ENCODE results near the gene ATL2.
"Not testable (repeated sequence)": the region's sequence is repeated elsewhere in the genome, so short reads cannot be mapped to it uniquely, and the experiment has no call there.

The ATL2 gene

DNA sequence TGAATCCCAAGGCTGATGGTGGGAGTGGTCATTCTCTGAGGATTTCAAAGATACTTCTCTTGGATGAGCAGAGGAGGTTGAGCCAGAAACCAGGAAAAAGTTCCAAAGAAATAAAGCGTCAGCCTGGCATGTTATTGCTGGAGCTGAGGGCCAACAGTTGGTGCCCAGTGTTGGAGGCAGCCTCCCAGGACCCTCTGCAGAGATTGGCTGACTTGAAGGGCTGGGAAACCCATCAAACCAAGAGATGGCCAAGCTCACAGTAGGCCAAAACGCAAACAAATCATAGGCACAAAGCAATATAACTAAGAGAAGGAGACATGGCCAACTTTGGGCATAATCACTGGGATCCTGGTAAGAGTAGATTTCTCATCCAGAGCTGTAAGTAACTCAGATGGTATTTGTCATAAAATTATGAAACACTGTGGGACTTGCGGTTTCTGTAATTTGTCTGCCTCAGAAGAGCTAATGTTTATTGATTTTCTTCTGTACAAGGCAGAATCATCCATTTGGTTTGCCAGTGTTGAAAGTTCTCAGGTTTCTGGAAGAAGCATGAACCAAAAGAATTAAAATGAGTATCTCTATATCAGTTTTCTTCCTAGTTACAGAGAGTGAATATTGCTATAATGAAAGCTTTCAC lies 108.3 kb downstream of the ATL2 start:
- no peak for DNase-seq

DNA sequence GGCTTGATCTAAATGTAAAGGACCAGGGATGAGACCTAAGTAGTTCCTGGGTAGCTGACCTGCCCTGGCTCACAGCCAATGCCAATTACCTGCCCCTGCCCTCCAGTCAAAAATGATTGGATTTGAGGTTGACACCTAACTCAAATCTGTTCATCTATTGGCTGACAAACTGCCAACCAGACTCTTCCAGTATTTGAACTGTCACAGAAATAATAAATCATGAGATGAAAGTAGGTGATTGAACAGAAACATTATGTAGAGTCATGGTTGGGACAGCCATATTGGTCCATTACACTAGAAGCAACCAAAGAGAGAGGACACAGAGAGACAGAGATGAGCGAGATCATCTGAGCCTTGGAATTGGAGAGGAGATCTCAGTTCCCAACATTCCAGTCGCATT lies 109.1 kb downstream of the ATL2 start:
- DNase-seq: no peak

DNA sequence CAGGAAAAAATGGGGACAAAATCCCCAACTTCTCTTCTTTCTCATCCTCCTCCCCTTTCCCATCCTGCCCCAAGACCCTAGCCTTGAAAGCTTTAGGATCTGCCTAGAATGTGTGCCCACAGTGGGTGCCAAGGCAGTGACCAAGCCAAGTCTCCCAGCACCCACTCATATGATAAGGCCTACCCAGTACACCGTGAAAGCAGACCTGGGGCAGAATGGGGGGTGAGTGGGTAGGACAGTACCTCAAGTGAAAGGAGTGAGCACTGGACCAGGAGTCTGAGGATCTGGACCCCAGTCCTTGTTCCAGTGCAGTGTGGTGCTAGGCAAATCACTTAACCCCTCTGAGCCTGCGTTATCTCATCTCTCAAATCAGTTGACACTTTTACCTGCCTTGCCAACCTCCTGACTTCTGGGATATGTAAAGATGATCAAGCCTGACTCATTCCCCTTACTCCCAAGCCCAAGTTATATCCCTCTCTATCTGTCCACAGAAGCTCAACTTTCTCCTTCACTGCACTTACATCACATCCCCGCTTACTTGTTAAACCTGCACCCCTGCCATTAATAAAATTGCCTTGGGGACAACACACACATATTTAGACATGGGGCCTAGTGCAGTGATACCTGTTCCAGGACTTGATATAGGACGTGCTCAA lies 109.7 kb downstream of the ATL2 start:
- DNase-seq: no peak

DNA sequence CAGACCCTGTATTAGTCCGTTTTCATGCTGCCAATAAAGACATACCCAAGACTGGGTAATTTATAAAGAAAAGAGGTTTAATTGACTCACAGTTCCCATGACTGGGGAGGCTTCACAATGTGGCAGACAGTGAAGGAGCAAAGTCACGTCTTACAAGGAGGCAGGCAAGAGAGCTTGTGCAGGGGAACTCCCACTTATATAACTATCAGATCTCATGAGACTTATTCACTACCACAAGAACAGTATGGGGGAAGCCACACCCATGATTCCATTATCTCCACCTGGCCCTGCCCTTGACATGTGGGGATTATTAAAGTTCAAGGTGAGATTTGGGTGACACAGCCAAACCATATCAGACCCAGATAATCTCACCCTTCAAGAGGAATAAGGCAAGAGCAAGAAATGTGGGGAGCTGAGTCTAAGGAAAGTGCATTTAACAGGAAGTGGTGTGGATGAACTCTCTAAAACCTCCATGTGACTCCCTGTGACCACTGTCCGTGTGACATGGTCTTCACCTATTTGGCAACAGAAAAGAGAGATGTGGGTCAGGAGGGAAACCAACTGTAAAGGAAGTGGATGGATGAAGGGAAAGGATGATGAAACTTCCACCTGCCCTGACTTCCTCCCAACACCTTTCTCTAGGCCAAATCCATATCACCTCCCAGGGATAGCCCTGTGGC lies 110.6 kb downstream of the ATL2 start:
- no peak for DNase-seq

DNA sequence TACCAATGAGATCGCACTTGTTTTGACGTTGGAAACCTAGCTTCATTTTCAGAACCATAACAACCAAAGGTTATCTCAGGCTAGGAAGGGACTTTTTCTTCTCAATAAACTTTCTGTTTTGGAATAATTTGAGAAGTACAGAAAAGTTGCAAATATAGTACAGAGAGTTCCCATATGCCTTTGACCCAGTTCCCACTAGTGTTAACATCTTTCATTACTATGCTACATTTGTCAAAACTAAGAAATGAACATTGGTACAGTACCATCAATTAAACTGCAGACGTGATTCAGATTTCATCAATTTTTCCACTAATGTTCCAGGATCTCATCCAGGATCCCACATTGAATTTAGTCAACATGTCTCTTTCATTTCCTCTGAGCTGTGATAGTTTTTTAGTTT lies 111.6 kb downstream of the ATL2 start:
- DNase-seq: no peak

DNA sequence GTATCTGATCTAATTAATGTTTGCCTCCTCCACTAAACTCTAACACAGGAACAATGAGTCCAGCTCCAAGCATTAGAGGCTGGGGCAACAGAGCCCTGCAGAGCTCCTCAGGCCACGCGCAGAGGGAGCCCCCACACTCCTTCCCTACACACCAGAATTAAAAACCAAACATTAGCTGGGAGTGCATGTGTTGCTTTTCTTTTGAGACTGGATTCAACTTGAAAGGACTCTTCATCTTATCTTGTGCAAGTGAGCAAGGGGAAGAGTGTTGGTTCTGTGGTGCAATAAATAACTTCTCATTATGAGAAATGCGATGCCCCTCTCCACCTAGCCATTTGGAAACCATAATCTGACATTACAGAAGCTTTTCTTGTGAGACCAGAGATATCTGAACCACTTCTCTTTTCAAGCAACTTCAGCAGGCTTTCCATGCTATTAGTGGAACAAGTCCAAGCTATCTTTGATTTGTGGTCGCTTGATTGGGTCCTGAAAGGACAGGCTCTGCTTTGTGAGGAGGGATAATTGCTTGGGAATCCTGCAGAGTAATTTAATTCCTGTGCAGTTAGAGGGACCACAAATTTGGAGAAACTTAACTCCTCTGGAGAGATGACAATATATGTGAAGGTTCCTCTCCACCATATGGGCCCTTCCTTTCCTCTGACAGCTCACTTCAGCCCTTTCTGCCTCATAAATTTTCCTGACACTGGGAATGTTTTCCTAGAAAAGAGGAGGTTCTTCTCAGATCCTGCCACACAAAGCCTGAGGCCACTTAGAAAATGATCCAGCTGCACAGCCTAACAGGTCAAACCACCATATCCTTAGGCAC lies 112.5 kb downstream of the ATL2 start:
- DNase-seq: no peak

DNA sequence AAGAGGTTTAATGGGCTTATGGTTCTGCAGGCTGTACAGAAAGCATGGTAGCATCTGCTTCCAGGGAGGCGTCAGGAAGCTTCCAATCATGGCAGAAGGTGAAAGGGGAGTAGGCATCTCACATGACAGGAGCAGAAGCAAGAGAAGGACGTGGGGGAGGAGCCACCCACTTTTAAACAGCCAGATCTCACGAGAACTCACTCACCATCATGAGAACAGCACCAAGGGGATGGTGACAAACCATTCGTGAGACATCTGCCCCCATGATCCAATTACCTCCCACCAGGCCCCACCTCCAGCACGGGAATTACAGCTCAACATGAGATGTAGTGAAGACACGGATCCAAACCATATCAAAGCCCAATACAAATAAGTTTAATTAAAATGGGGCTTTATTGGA lies 113.8 kb downstream of the ATL2 start:
- no peak for DNase-seq

DNA sequence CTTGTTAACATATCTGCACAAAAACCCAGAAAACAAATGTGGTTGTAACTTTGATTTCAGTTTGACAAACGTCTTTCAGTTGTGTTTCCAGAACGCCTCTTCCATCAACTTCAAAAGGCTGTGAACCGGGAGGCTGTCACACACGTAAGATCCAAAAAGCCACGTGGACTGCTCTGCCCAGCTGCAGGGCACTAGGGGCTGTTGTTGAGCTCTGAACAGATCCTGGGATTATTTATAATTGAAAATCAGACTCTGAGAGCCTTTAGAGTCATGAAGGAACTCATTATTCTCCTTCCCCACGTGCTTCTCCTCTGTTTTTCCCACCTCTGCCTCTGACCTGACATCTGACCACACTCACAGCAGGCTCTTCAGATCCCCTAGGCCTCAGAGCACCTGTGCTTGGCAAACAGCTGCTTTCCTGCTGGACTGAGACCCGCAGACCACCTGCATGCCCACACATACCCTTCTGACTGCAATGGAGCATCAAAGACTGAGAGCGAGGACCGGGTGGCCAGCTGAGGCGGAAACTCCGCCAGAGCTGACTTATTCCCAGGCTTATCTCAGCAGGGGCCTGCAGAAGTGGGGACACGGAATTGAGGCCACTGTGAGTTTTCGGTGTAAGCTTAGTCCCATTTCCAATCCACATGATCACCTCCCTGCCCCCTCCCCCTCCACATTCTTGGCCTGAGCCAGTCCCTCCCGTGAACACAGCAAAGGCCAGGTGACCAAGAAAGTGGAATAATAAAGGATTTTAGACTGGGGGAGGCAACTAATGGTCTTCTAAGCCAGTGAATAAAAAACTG lies 114.8 kb downstream of the ATL2 start:
- DNase-seq: no peak

DNA sequence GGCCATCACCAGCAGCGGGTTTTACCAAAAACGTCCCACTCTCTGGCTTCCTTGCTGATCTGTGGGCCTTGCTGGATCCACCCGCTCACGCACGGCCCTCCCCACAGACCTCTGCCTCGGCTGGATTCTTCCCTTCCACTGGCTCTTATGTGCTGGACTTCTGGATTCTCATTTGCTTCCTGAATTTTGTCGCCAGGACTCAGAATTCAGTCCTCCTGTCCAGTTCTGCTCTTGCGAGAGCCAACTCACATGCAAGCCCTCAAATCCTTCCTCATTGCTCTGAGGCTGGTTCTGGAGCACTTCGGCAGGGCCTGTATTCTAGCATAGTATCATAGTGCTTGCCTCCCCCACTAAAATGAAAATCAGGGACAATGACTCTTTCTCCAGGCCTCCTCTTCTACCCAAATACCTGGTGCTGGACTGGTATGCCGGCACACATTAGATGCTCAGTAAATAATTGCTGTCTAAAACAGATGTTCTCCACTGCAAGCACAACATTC lies 115.5 kb downstream of the ATL2 start:
- no peak for DNase-seq

DNA sequence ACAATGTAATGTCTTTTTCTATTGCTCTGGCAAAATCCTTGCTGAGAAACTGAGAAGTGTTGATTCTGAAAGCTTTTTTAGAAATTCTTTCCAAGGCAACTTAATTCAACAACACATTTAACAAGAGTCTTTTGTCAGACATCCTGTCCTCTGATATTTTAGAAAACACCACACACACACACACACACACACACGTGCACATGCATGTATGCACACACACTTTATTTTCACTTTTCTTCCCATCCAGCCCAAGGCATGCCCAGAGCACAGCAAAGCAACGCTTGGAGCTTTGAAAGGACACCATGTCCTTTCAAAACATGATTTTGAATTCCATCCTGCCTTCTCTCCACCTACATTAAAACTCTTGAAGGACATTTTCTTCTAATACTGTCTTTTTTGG lies 116.1 kb downstream of the ATL2 start:
- DNase-seq: no peak

DNA sequence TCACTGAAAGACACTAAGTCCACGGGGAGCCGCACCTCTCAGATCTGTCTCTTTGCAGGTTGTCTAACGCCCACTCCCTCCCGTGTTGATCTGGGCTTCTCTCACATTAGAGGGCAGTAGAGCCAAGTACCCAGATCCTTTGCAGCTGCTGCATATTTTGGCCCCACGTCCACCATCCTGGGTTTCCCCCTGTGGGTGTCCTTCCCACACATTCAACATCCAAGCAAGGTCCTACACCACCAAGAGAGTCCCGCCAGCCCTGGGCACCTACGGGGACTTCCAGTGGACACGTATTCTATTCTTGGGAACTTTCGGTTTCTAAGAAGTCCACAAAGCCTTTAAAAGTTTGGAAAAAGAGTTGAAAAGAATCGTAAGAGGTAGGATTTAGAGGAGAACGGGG lies 116.6 kb downstream of the ATL2 start:
- DNase-seq: no peak

DNA sequence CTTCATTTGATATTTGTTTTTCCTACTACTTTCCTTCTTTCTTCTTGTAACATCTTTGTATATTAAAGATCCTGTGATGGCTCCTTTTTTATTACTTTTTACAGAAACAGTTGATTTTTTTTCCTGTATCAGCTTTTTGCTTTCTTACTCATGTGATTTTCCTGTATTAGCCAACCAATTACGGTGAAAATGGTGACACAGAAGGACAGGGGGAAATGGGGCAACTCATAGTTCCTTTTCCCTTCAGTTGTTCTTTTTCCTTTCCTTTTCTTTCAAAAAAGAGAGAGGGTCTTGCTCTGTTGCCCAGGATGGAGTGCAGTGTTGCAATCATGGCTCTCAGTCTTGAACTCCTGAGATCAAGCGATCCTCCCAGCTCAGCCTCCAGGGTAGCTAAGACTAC lies 117.8 kb downstream of the ATL2 start:
- DNase-seq: no peak

DNA sequence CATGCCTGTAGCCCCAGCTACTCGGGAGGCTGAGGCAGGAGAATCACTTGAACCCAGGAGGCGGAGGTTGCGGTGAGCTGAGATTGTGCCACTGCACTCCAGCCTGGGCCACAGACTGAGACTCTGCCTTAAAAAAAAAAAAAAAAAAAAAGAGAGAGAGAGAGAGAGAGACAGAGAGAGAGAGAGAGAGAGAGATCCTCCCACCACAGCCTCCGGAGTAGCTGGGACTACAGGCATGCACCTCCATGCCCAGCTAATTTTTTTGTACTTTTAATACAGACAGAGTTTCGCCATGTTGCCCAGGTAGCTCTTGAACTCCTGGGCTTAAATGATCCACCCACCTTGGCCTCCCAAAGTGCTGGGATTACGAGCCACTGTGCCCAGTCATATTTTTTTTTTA lies 119.4 kb downstream of the ATL2 start:
- DNase-seq: not testable (repeated sequence)

DNA sequence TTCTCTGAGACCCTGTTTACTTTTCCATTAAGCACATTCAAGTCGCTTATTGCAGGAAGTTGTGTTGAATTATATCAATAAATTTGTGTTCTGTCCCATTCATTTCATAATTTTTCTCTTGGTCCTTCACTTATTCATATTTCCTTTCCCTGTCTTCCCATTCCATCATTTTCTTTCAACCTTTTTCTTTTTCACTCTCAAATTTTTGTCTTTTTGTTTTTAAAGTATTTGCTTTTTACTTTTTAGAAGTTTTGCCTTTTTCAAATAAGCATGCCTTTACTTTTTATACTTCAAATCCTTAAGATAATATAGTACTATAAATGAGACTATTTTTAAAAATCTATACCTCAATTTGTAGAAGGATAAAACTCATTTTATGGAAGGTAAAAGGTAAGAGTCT lies 120.5 kb downstream of the ATL2 start:
- no peak for DNase-seq

DNA sequence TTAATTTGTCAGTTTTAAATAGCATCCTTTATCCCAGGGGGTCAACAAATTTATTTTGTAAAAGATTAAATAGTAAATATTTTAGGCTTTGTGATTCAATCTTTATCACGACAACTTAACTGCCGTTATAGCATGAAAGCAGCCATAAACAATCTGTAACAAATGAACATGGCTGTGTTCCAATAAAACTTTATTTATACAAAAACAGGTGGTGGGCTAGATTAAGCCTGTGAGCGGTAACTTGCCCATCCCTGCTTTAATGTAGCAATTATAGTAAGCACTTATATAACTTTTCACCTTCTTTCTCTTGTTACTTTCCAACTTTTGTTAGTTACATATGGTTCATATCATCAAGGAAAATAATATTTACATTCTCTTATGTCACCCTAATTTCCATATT lies 121.9 kb downstream of the ATL2 start:
- no peak for DNase-seq

DNA sequence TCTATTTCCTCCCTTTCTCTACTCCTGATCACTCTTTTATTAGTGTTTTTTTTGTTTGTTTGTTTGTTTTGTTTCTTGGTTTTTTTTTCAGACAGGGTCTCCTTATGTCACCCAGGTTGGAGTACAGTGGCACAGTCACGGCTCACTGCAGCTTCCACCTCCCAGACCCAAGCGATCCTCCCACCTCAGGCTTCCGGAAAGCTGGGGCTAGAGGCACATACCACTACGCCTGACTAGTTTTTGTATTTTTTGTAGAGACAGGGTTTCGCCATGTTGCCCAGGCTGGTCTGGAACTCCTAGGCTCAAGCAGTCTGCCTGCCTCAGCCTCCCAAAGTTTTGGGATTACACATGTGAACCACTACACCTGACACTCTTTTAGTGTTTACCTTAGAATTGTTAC lies 122.3 kb downstream of the ATL2 start:
- DNase-seq: no peak

DNA sequence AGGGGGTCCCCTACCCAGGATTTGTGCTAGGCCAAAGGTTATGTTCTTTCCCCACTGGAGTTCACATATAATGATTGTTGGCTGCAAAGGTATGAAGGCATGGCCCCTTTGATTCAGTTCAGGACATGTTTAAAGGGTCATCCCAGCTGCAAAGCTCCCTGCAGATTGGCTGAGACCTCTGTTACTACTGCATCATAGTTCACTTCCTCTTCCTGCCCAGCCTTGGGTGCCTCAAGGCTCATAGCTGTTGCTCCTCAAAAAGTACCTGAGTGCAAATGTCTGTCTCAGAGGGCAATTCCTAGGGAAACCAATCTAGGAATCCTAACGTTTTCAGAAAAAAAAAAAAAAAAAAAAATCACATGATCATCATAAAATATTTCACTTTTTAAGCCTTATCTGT lies 125.1 kb downstream of the ATL2 start:
- DNase-seq: no peak

DNA sequence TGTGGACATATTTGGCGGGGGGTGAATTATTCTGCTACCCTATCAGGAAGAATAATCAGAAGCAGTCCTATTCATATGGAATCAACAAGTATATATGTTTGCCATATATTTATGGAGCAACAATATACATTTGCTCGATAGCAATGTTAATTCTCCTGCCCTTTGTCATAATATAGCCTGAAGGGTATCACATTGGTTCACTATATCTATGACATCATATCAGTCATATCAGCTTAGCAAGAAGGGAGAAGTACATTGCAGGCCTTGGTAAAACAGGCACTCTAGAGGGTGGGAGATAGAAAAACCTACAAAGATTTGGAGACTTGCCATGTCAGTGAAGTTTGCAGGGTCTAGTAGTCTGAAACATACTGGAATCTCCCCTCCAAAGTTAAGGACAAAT lies 128.4 kb downstream of the ATL2 start:
- no peak for DNase-seq

DNA sequence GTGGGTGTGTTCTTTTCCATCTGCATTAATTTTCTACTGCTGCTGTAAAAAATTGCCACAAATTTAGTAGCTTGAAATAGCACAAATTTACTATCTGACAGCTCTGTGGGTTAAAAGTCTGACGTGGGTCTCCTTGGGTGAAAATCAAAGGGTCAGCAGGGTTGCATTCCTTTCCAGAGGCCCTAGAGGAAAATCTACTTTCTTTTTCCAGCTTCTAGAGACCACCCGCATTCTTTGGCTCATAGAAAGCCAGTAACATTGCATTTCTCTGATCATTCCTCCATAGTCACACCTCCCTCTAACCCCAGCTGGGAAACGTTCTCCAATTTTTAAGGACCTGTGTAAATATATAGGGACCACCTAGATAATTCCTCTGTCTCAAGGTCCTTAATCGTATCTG lies 128.8 kb downstream of the ATL2 start:
- no peak for DNase-seq

DNA sequence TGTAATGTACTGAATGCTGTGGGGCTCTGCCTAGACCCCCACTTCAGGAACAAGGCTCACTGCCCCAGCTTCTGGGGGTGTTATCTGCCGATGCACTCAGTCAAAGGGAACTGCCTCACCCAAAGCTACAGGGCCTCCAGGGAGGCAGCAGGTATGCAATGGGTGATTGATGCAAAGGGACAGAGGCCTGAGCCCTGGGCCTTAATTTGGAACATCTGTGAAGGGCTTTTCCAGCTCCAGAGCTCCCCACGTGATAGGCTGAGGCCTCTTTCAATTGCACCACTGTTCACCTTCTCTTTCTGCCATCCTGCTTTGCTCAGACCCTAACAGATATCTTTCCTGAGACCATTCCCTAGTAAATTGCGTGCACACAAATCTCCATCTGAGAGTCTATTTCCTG lies 131.0 kb downstream of the ATL2 start:
- DNase-seq: no peak

DNA sequence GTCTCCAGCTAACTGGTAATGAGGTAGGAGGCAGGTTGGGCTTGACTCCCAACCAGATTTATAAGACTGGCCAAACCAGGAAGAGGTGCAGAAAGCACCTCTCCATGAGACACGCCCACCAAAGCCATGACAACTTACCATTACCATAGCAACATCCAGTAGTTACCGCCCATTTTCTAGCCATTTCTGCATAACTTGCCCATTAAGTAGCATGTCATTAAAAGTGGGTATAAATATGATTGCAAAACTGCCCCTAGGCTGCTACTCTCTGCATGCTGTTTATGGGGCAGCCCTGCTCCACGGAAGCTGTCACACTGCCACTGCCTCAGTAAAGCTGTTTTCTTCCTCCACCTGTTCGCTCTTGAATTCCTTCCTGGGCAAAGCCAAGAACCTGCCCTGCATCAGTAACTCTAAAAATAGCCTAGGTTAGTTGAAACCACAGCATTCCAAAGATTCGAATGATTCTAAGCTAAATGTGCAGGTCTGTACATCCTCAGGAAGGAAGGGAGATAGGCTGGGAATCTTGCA lies 131.9 kb downstream of the ATL2 start:
- no peak for DNase-seq

DNA sequence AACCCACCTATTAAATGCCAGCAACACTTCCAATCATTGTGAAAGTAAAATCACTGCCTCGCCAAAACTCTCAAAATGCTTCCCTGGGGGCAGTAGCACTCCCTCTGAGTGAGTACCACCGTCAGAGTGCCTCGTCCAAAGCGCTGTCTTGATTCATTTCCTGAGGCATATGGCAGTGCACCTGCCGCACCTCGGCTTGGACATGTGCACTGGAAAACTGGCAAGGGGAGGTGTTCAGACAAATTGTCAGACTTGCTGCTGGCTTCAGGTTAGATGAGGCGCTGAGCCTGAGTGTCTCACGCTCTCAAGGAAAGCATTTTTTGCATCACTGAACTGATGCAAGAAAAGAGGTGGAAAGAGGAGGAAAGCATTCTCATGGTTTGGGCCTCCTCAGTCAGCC lies 132.8 kb downstream of the ATL2 start:
- no peak for DNase-seq
